HG03378 (cell line): ENCODE measurements around the gene EMX2.

ENCODE experiments used
- ATAC-seq: cut with Tn5 transposase; IDR thresholded peaks from one replicate; pipeline ENCODE4 v1.9.1; 2021; ENCODE audit warnings: mild to moderate bottlenecking, moderate library complexity; ENCODE audit not compliant: unreplicated experiment

EMX2 gene

GRCh38 chr10:117543225-117544003, 868 bp downstream of the EMX2 start:
- ATAC-seq, result no peak

GRCh38 chr10:117544004-117544701, 1.6 kb downstream of the EMX2 start:
- no peak for ATAC-seq

- ATAC-seq, result no peak
These were observed 2.2 kb downstream of the EMX2 start for GRCh38 chr10:117544711-117545140.

GRCh38 chr10:117545141-117546019, 2.8 kb downstream of the EMX2 start:
- no peak for ATAC-seq

GRCh38 chr10:117546020-117546580, 3.6 kb downstream of the EMX2 start:
- no peak for ATAC-seq

GRCh38 chr10:117546581-117547015, 4.1 kb downstream of the EMX2 start:
- no peak for ATAC-seq

GRCh38 chr10:117547016-117547715, 4.6 kb downstream of the EMX2 start:
- ATAC-seq, result no peak

- no peak for ATAC-seq
These were observed 5.4 kb downstream of the EMX2 start for GRCh38 chr10:117547716-117548668.

- ATAC-seq, result no peak
These were observed 6.6 kb downstream of the EMX2 start for GRCh38 chr10:117549100-117549585.

- no peak for ATAC-seq
These were observed 7.5 kb downstream of the EMX2 start for GRCh38 chr10:117550076-117550475.

GRCh38 chr10:117550599-117551329, 8.2 kb downstream of the EMX2 start:
- ATAC-seq, result no peak

GRCh38 chr10:117551330-117552155, 9.0 kb downstream of the EMX2 start:
- no peak for ATAC-seq

GRCh38 chr10:117552156-117552631, 9.6 kb downstream of the EMX2 start:
- no peak for ATAC-seq

GRCh38 chr10:117552701-117553141, 10.2 kb downstream of the EMX2 start:
- ATAC-seq, result no peak

- ATAC-seq, result no peak
These were observed 10.7 kb downstream of the EMX2 start for GRCh38 chr10:117553142-117553814.

GRCh38 chr10:117553815-117554172, 11.2 kb downstream of the EMX2 start:
- no peak for ATAC-seq
